ENCODE measurements around the gene OSM.

The OSM gene

DNA sequence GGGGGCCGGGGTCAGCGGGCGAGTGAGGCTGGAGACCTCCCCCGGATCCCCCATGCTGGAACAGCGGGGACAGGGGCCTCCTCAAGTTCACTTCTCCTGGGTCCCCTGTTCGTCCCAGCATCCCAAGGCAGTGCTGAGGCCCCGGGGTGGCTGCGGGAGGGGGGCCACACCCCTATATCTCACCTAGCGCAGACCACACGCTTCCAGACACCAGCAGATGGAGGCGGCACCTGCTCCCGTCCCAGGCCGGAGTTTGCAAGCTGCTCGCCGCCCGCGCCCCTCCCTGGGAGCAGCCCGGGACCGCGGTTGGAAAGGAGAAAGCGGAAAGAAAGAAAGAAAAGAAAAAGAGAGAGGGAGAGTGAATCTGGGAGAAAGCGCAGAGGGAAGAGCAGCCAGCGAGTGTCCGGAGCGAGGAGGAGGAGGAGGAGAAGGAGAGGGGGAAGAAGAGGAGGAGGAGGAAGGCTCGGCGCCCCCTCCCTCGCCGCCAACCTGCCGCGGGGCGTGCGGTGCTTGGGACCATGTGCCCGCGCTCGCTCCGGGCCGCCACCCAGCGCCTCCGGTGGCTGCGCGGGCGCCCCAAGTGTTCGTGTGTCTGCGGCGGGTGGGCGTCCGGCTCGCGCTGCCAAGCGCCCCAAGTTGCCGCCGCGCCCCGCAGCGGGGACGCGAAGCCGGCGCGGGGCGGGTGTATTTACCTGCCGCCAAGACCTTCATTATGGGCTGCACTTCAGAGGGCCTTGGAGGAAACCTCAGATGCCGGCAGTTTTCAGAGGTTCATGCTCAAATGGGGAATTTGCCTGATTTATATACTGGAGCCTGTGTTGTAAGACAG, 20.5 kb downstream of the OSM start, which contains the start of gene LIF:
Gene LIF, minus strand, starts transcription at position 775 of the 829 bp plus-strand sequence. Its CDS starts 64 bp downstream, at position 711.
- H3K79me2 ChIP-seq (ENCODE audit: low read length), result no peaks in the 10 kb centered on the region
- H4K20me1 ChIP-seq (ENCODE audit: insufficient read depth, low read length), result no peaks in the 10 kb centered on the region
- H2AFZ ChIP-seq (ENCODE audit: low read depth, low read length), result peak within 1 kb of the TSS; percentile 80
- no peak within 1 kb of the TSS for H3K27ac ChIP-seq (ENCODE audit: low read length)
- TF ChIP-seq, protein P1, sequence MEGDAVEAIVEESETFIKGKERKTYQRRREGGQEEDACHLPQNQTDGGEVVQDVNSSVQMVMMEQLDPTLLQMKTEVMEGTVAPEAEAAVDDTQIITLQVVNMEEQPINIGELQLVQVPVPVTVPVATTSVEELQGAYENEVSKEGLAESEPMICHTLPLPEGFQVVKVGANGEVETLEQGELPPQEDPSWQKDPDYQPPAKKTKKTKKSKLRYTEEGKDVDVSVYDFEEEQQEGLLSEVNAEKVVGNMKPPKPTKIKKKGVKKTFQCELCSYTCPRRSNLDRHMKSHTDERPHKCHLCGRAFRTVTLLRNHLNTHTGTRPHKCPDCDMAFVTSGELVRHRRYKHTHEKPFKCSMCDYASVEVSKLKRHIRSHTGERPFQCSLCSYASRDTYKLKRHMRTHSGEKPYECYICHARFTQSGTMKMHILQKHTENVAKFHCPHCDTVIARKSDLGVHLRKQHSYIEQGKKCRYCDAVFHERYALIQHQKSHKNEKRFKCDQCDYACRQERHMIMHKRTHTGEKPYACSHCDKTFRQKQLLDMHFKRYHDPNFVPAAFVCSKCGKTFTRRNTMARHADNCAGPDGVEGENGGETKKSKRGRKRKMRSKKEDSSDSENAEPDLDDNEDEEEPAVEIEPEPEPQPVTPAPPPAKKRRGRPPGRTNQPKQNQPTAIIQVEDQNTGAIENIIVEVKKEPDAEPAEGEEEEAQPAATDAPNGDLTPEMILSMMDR (IDR thresholded peaks at IDR 0.05; ENCODE audit: low read depth, low read length), result peak; percentile 34; the same call in 1 of the 2 replicates
- TF ChIP-seq EZH2phosphoT487 (IDR thresholded peaks at IDR 0.05; ENCODE audit: low read depth), result no peak
- H3K4me3 ChIP-seq (ENCODE audit: low read length), result peak within 1 kb of the TSS; percentile 76
- peak within 1 kb of the TSS; percentile 49 for H3K9ac ChIP-seq (ENCODE audit: low read length)
- peaks cover 24% of the 10 kb centered on the region for H3K27me3 ChIP-seq (ENCODE audit: low read depth, low read length)
- H3K9me3 ChIP-seq (ENCODE audit: insufficient read depth, low read length), result no peaks in the 10 kb centered on the region
- H3K4me1 ChIP-seq (ENCODE audit: low read length), result peaks cover 24% of the 10 kb centered on the region
- H3K36me3 ChIP-seq (replicated peaks; ENCODE audit: low read depth, low read length), result no peaks in the 10 kb centered on the region
- peak within 1 kb of the TSS; percentile 83 for H3K4me2 ChIP-seq (ENCODE audit: low read length)

DNA sequence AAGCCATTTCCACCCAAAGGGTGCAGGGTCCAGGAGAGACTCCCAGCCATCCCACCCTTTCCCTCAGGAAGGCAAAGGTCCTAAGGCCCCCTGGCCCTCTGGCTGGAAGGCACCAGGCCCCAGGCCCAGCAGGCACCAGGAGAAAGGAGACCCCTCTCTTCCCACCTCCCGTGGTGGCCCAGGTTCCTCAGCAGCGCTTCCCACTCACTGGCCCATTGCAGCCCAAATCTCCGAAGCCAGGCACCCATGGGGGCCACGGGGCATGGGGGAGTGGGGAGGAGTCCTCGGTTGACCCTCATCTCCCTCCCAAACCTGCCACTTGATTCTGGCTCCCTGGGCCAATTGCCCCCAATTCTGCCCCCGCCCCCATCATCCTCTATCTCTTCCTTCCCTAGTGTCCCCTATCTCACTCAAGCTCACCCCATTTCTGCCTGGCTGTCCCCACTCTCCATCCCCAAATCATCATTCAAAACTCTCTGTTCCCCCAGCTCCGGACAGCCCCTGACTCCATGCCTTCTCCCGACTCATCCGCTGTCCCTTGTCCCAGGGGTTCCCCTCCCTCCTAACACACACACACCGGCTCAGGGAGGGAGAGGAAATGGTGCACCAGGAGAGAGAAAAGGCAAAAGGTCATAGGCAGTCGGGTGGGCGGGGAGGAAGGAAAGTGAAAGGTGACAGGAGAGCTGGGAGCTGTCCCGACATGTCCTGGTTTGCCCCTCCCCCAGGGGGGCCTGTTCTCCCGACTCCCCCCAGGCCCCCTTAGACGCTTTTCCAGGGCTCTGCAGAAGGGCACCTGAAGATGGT, 21.3 kb downstream of the OSM start:
- Histone ChIP-seq H3K27me3 (ENCODE audit: low read depth, low read length) (peaks cover 24% of the 10 kb centered on the region), H4K20me1 (ENCODE audit: insufficient read depth, low read length) (no peaks in the 10 kb centered on the region), H2AFZ (ENCODE audit: low read depth, low read length) (no peak overlapping the region), H3K27ac (ENCODE audit: low read length) (no peak overlapping the region), H3K4me2 (ENCODE audit: low read length) (peak overlapping the region; percentile 83), H3K36me3 (replicated peaks; ENCODE audit: low read depth, low read length) (no peaks in the 10 kb centered on the region), H3K9me3 (ENCODE audit: insufficient read depth, low read length) (no peaks in the 10 kb centered on the region), H3K4me1 (ENCODE audit: low read length) (peaks cover 24% of the 10 kb centered on the region), H3K4me3 (ENCODE audit: low read length) (peak overlapping the region; percentile 76; the same call in 1 of the 2 replicates), H3K9ac (ENCODE audit: low read length) (no peak overlapping the region), H3K79me2 (ENCODE audit: low read length) (no peaks in the 10 kb centered on the region)
- TF ChIP-seq, protein P1 (IDR thresholded peaks at IDR 0.05; ENCODE audit: low read depth, low read length), result no peak
- no peak for TF ChIP-seq EZH2phosphoT487 (IDR thresholded peaks at IDR 0.05; ENCODE audit: low read depth)

DNA sequence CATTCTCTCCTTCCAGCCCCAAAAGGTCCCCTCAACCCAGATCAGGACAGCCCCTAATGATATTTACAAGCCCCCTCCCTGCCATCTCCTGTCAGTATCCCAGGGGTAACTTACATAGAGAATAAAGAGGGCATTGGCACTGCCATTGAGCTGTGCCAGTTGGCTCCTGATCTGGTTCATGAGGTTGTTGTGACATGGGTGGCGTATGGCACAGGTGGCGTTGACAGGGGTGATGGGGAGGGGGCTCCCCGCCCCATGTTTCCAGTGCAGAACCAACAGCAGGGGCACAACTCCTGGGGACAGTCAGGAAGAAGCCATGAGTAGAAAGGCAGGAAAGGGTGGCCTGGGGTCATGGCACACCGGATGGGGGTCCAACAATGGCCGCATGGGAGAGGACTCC, 22.0 kb downstream of the OSM start:
- Histone ChIP-seq H4K20me1 (ENCODE audit: insufficient read depth, low read length) (no peaks in the 10 kb centered on the region), H3K27ac (ENCODE audit: low read length) (no peak overlapping the region), H3K4me1 (ENCODE audit: low read length) (peaks cover 22% of the 10 kb centered on the region), H3K4me2 (ENCODE audit: low read length) (no peak overlapping the region), H2AFZ (ENCODE audit: low read depth, low read length) (no peak overlapping the region), H3K9me3 (ENCODE audit: insufficient read depth, low read length) (no peaks in the 10 kb centered on the region), H3K4me3 (ENCODE audit: low read length) (no peak overlapping the region), H3K27me3 (ENCODE audit: low read depth, low read length) (peaks cover 24% of the 10 kb centered on the region), H3K36me3 (replicated peaks; ENCODE audit: low read depth, low read length) (no peaks in the 10 kb centered on the region), H3K9ac (ENCODE audit: low read length) (no peak overlapping the region), H3K79me2 (ENCODE audit: low read length) (no peaks in the 10 kb centered on the region)
- TF ChIP-seq, protein P1 (IDR thresholded peaks at IDR 0.05; ENCODE audit: low read depth, low read length), result no peak
- no peak for TF ChIP-seq EZH2phosphoT487 (IDR thresholded peaks at IDR 0.05; ENCODE audit: low read depth)

DNA sequence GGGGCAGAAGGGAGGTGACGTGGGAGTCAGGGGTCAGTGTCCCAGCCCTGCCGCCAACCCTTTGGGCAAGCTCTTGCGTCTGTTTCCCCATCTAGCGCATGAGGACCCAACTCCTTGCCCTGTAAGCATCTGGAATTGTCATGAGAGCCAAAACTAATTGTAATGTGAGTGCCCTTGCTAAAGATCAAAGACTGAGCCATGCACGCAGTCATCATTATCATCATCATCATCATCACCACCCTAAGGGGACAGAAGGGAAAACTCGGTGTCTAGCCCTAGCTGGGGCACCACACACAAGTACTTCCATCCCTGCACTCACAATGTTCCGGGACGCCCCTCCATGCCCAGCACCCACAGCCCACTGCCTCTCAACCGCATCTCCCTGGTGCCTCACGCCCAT, 22.6 kb downstream of the OSM start:
- Histone ChIP-seq H3K27ac (ENCODE audit: low read length) (no peak overlapping the region), H3K9me3 (ENCODE audit: insufficient read depth, low read length) (no peaks in the 10 kb centered on the region), H3K9ac (ENCODE audit: low read length) (no peak overlapping the region), H3K4me3 (ENCODE audit: low read length) (no peak overlapping the region), H2AFZ (ENCODE audit: low read depth, low read length) (no peak overlapping the region), H3K4me1 (ENCODE audit: low read length) (peaks cover 22% of the 10 kb centered on the region), H3K79me2 (ENCODE audit: low read length) (no peaks in the 10 kb centered on the region), H4K20me1 (ENCODE audit: insufficient read depth, low read length) (no peaks in the 10 kb centered on the region), H3K36me3 (replicated peaks; ENCODE audit: low read depth, low read length) (no peaks in the 10 kb centered on the region), H3K27me3 (ENCODE audit: low read depth, low read length) (peaks cover 24% of the 10 kb centered on the region), H3K4me2 (ENCODE audit: low read length) (no peak overlapping the region)
- TF ChIP-seq, protein P1 (IDR thresholded peaks at IDR 0.05; ENCODE audit: low read depth, low read length), result no peak
- TF ChIP-seq EZH2phosphoT487 (IDR thresholded peaks at IDR 0.05; ENCODE audit: low read depth), result no peak

Data from OCI-LY3 (cell line).